ENCODE data around the gene PHGDH.

PHGDH gene

DNA sequence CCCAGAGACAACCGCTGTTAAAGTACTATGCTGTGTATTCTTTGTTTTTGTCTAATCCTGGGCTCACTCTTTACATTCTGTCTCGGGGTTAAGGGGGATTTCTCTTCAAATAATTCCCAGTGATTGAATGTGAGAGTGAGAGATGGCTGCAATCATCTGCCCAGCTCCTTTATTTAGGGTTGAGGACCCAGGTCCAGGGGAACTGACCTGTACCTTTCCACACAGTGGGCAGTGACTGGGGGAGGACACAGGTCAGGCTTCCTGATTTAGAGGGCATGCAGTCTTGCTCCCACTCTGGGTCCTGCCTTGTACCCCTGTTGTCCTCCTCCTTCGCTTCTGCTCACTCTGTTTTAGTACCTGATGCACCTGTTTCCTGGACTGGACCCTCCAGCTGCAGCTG is 22.0 kb downstream of the PHGDH start:
- H3K27ac ChIP-seq = no peak overlapping the region
- TF ChIP-seq, protein P1, sequence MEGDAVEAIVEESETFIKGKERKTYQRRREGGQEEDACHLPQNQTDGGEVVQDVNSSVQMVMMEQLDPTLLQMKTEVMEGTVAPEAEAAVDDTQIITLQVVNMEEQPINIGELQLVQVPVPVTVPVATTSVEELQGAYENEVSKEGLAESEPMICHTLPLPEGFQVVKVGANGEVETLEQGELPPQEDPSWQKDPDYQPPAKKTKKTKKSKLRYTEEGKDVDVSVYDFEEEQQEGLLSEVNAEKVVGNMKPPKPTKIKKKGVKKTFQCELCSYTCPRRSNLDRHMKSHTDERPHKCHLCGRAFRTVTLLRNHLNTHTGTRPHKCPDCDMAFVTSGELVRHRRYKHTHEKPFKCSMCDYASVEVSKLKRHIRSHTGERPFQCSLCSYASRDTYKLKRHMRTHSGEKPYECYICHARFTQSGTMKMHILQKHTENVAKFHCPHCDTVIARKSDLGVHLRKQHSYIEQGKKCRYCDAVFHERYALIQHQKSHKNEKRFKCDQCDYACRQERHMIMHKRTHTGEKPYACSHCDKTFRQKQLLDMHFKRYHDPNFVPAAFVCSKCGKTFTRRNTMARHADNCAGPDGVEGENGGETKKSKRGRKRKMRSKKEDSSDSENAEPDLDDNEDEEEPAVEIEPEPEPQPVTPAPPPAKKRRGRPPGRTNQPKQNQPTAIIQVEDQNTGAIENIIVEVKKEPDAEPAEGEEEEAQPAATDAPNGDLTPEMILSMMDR (conservative IDR thresholded peaks at IDR 0.05) = no peak
- TF ChIP-seq ZFX (IDR thresholded peaks at IDR 0.05) = no peak

DNA sequence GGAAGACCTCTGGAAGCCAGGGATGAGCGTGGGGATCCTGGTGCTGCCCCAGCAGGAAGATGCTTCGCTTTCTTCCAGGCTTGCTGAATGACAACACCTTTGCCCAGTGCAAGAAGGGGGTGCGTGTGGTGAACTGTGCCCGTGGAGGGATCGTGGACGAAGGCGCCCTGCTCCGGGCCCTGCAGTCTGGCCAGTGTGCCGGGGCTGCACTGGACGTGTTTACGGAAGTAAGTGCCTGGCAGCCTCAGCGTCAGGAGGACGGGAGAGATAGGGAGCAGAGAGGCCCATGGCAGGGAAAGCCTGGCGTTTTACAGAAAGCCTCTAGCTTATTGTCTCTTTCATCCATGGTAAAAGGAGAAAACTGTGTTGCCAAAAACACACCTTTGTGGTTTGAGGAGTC is 23.5 kb downstream of the PHGDH start:
- H3K27ac ChIP-seq = no peak overlapping the region
- no peak for TF ChIP-seq ZFX (IDR thresholded peaks at IDR 0.05)
- TF ChIP-seq, protein P1 (conservative IDR thresholded peaks at IDR 0.05) = no peak

DNA sequence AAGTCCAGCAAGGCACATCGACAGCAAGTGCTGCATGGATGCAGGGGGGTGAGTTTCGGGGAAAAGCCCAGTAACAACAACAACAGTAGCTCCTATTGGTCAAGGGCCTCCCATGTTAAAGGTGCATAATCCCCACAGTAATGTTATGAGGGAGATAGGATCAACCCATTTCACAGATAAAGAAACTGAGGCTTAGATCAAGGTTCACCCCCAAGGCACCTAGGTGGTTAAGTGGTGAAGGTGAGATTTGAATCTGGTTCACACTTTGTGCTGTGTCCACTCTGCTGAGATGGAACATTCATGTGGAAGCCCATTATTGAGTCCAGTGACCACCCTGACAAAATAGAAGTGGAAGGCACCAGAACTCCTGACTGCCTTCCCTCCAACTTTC is 24.9 kb downstream of the PHGDH start:
- no peak overlapping the region for H3K27ac ChIP-seq
- TF ChIP-seq, protein P1 (conservative IDR thresholded peaks at IDR 0.05) = no peak
- TF ChIP-seq ZFX (IDR thresholded peaks at IDR 0.05) = no peak

DNA sequence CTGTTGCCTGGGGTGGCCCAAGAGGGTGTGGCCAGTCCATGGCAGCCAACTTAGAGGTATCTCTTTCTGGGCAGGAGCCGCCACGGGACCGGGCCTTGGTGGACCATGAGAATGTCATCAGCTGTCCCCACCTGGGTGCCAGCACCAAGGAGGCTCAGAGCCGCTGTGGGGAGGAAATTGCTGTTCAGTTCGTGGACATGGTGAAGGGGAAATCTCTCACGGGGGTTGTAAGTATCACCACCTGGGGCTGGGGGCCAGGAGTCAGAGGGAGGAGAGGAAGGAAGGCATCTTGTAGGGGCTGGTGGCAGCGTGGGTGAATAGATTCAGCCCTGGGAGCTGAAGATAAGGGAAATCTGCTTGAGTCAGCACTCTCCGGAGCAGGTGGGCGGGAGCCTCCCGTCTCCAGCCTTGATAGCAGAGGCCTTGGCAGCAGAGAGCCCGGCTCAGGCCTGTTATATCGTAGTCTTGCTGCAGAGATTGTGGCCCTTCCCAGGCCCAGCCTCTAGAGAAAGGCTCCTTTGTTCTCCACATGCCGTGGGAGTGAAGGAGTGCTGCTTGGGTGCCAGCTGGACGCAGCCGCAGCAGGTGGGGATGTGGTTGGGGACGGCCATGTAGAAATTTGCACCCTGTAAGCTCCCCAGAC is 25.4 kb downstream of the PHGDH start:
- TF ChIP-seq ZFX (IDR thresholded peaks at IDR 0.05) = no peak
- TF ChIP-seq, protein P1 (conservative IDR thresholded peaks at IDR 0.05) = no peak
- no peak overlapping the region for H3K27ac ChIP-seq

DNA sequence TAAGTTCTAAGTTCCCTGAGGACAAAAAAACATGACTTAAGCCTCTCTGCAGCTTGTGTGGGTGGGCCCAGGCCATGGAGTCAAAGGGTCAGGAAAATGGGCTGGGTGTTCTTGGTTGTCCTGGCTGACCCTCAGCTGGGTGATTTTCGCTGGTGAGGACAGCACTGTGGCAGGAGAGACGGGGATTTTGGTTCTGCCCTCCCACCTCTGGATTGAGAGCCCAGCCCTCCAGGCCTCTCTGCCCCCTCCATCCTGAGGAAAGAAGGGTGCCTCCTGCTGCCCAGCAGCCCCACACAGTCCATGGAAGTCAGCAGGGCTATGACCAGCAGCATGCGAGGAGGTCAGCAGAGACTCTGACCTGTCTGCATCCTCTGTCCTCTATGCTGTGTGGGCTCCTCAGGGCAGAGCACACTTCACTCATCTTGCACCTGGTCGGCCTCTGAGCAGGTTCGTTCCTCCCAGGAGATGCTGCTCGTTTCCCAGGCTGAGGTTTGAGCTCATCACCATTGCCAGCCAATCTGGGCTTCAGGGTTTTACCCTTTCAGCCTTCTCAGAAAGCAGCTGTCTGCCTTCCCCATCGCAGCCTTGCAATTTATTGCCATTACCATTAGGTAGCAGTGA is 26.5 kb downstream of the PHGDH start:
- no peak overlapping the region for H3K27ac ChIP-seq
- TF ChIP-seq, protein P1 (conservative IDR thresholded peaks at IDR 0.05) = no peak
- no peak for TF ChIP-seq ZFX (IDR thresholded peaks at IDR 0.05)

DNA sequence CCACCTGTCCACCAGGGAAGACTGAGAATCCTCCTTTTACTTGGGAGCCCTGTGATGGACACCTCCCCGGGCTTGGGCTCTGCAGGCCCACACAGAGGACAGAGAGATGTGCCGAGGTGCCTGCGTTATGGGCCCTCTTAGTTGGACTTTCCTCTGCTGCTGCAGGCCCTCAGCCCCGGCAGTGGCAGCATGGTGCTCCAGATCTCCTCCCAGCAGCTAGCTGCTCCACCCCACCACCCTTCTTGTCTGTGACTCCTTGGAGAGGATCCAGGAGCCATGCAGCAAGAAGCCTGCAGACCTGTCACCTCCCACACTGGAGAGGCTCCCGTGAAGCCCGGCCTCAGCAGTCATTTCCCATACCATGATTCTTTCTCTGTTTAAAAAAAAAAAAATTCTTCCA is 27.4 kb downstream of the PHGDH start:
- TF ChIP-seq, protein P1 (conservative IDR thresholded peaks at IDR 0.05) = no peak
- no peak for TF ChIP-seq ZFX (IDR thresholded peaks at IDR 0.05)
- no peak overlapping the region for H3K27ac ChIP-seq

DNA sequence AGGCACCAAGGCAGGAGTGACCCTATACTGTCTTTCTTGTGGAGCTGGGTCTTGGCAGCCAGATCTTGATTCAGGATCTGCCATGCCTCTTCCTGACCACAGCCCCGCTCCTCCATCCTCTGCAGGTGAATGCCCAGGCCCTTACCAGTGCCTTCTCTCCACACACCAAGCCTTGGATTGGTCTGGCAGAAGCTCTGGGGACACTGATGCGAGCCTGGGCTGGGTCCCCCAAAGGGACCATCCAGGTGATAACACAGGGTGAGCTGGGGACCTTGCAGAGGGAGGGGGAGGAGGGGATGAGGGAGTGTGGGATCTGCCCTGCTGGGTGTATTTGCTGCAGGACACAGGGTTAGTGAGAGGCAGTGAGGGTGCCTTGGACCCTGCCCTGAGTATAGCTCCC is 28.5 kb downstream of the PHGDH start:
- no peak overlapping the region for H3K27ac ChIP-seq
- TF ChIP-seq, protein P1 (conservative IDR thresholded peaks at IDR 0.05) = no peak
- no peak for TF ChIP-seq ZFX (IDR thresholded peaks at IDR 0.05)

All from C4-2B (cell line).